Fibroblast of skin of right quadriceps (primary cell): ENCODE measurements around the gene PLEKHG4B.
"Not testable (repeated sequence)": the region's sequence is repeated elsewhere in the genome, so short reads cannot be mapped to it uniquely, and the experiment has no call there.

Experiments
- DNase-seq: peaks from one replicate; pipeline ENCODE4 v3.0.0-alpha.2; 2013

The PLEKHG4B gene

DNA sequence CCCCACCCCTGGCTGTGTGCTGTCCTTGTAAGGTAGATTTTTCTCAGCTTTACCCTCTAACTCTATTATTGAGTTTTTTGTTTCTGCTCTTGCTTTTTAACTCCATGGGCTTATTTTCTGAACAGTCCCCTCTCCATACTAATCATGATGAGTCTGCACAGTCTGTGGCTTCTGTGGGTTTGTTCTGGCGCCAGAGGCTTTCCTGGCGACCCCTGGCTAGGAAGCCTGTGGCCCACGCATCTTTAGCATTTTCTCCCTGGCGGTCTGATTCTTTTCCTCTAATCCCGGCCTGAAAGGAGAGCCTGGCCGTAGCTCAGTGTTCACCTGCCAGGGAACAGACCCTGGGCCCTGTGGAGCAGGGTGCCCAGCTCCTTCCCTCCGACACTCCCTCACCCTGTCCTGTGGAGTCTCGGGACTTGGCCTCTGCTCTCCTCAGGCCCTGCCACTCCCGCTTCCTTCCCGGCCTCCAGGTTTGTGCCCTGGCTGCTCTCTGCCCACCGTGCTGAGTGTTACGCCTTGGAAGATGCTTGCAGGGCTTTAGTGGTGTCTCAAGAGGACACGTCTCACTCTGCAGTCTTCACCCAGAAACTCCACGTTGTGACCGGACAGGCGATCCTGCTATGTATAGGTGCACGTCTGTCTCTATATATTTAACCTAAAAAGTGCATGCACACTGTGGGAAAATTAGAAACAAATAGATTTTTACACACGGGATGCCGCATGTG, 67.6 kb downstream of the PLEKHG4B start:
- DNase-seq = peak; percentile 85

DNA sequence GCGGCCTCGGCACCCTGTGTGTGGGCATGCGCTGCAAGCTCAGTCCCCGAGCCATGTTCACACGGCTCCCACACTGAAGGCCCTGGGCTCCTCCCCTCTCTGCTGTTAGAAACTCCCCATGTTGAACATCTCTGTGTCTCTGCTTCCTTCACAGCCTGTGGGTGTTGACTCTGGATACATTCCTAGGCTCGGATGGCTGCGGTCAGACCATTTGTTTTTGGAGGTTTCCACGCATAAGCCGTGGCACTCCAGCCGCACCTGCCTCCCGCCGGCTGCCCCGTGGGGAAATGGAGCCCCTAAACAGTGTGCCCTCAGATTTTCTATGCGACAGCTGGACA, 68.2 kb downstream of the PLEKHG4B start:
- peak; percentile 19 for DNase-seq

DNA sequence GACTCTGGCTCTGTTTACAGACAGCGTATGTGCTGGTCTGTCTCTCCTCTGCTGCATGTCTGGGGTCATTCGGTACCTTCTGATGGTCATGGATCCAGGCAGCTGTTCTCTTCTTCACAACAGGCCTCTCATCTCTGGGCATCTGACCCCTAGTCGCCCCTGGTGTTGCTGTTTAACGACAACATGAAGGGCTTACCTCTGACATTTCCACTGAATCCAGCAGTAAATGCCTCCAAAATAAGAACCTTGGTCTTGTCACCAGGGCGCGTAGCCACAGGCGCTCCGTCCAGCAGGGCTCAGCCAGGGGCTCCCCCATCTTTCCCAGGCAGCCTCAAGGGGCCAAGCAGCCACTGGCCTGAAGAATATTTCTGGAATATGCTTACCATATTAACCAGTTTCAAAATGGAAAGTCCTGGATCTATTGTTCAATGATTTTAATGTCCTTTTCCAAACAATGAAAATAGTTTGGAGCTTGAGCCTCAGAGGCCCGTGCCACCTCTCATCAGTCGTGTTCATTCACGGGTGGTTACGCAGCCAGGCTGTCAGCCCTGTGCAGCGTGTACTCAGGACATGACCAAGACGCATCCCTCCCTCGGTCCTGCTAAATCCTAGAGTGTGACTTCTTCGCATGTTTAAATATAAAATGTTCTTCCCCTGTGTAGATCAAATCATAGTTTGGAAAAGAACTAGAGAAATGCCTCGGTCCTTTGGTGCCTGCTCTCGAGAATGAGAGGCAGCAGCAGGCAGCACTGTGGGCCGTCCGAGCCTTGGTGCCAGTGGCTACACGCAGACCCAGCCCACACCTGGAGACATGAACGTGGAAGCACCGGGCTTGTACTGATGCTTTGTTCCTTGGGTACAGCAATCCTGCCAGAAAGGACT, 69.2 kb downstream of the PLEKHG4B start:
- DNase-seq = no peak

DNA sequence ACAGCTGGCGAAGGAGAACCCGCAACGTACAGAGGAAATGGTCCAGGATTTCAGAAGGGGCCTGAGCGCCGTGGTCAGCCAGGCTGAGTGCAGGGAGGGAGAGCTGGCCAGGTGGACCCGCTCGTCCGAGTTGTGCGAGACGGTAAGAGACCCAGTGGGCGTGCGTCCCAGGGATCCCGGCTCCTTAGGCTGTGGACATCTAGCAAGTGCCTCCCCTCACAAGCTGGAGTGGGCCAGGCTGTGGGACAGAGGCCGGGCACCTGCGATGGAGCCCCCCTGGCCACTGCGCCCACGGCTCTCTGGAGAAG, 69.8 kb downstream of the PLEKHG4B start:
- DNase-seq = no peak

DNA sequence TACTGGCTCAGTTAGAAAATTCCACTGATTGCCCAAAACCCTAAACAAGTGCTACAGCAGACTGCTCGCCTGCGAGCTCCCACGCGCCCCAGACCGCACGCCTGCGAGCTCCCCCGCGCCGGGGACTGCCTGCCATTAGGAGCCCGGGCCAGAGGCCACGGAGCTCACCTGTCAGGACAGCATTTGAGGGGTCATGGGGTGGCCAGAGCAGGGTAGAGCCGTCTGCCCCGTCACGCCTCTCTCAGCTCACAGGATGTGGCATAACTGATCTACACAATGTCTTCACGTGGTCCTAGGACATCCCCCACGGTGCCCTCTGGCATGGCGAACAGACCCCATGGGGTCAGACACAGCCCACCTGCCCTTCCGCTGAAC, 70.2 kb downstream of the PLEKHG4B start:
- no peak for DNase-seq

DNA sequence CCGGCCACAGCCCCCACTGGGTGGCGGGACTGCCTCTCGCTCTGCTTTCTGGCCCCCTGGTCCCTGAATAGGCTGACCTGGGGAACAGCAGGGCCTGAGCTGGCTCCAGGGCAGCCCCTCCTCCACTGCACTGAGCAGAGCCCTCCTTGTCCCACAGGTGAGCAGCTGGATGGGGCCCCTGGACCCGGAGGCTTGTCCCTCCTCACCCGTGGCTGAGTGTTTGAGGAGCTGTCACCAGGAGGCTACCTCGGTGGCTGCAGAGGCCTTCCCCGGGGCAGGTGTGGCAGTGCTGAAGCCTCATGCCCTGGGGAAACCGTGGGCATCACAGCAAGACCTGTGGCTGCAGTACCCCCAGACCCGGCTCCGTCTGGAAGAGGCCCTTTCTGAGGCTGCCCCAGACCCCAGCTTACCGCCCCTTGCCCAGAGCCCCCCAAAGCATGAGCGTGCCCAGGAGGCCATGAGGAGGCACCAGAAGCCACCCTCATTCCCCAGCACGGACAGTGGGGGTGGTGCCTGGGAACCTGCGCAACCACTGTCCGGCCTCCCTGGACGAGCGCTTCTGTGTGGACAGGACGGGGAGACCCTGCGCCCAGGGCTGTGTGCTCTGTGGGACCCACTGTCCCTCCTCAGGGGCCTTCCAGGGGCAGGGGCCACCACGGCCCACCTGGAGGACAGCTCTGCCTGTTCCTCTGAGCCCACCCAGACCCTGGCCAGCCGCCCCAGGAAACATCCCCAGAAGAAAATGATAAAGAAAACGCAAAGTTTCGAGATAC, 70.8 kb downstream of the PLEKHG4B start:
- no peak for DNase-seq

DNA sequence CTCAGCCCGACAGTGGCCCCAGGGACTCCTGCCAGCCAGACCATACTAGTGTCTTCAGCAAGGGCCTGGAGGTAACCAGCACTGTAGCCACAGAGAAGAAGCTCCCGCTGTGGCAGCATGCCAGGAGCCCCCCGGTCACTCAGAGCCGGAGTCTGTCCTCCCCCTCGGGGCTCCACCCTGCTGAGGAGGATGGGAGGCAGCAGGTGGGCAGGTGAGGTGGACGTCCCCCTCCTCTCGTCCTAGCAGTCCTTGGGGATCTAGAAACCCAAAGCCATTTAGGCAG, 71.3 kb downstream of the PLEKHG4B start:
- DNase-seq = no peak

DNA sequence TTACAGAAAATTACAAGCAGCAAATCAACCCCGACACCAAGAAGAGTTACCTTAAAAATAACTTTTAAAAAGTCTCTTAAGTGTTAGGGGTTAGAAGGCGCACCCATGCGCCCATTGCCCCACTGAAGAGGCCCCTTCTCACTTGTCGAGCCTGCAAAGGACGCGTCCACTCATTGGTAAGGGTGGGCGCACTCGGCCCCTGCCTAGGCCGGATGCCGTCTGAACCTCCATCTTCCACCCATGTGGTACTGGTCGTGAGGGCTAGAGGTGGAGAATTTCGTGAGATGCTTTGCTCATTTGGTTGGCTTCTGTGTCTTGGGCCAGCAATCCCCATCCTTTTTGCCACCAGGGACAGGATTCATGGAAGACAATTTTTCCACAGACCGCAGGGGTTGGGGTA, 71.9 kb downstream of the PLEKHG4B start:
- no peak for DNase-seq

DNA sequence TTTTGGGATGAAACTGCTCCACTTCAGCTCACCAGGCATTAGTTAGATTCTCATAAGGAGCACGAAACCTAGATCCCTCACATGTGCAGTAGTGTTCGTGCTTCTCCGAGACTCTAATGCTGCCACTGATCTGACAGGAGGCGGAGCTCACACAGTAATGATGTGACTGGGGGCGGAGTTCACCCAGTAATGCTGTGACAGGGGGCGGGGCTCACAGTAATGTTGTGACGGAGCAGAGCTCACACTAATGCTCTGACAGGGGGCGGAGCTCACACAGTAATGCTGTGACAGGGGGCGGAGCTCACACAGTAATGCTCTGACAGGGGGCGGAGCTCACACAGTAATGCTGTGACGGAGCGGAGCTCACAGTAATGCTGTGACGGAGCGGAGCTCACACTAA, 72.3 kb downstream of the PLEKHG4B start:
- no peak for DNase-seq

DNA sequence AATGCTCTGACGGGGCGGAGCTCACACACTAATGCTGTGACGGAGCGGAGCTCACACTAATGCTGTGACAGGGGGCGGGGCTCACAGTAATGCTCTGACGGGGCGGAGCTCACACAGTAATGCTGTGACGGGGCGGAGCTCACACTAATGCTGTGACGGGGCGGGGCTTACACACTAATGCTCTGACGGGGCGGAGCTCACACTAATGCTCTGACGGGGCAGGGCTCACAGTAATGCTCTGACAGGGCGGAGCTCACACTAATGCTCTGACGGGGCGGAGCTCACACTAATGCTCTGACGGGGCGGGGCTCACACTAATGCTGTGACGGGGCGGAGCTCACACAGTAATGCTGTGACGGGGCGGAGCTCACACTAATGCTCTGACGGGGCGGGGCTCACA, 72.8 kb downstream of the PLEKHG4B start:
- DNase-seq = not testable (repeated sequence)

DNA sequence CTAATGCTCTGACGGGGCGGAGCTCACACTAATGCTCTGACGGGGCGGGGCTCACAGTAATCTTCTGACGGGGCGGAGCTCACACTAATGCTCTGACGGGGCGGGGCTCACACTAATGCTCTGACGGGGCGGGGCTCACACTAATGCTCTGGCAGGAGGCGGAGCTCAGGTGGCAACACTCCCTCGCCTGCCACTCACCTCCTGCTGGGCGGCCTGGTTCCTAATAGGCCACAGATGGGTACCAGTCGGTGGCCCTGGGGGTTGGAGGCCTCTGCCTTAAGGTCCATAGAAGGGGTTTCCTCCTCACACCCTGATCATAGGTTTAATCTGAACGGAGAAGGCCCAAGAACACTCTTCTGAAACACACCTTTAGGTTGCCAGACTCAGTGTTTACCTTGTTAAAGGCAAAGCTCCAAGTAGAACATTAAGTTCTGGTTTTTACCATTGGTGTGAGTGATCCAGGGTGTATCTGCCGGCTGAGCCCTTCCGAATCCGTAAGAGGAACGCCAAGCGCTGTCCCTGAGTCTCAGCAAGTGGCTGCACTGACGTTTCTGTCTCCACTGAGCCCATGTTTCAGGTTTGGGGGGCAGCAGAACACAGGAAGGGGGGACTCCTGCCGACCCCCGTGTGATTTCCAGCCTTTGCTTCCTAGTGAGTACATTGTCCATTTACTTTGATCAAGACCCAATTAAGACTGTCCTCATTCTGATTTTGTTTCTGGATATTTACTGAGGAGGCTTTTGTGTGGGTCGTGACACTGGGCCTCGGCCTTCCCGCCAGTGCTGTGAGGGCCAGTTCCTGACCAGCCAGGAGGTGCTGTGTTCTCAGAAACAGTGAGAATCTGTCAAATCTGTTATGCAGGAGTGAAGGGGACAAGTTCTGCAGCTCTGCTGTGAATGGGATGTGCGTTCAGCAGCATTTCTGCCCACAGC, 74.7 kb downstream of the PLEKHG4B start:
- DNase-seq = no peak

DNA sequence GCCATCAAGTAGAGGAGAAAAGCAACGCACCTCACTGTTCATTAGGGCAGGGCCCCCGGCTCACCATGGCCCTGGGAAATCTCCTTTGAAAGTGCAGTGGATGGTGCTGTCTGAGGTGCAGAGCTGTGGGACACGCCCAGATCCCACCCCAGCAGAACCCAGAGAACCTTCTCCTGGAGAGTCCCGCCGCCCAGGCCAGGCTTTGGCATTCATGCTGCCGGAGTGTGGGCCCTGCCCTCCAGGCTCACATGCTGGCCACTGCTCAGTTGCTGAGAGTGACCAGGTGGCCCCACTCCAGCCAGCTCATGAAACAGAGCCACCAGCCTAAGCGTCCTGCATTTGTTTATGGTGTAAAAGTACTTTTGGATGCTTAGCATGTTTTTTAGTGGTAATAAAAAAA, 75.5 kb downstream of the PLEKHG4B start:
- no peak for DNase-seq

DNA sequence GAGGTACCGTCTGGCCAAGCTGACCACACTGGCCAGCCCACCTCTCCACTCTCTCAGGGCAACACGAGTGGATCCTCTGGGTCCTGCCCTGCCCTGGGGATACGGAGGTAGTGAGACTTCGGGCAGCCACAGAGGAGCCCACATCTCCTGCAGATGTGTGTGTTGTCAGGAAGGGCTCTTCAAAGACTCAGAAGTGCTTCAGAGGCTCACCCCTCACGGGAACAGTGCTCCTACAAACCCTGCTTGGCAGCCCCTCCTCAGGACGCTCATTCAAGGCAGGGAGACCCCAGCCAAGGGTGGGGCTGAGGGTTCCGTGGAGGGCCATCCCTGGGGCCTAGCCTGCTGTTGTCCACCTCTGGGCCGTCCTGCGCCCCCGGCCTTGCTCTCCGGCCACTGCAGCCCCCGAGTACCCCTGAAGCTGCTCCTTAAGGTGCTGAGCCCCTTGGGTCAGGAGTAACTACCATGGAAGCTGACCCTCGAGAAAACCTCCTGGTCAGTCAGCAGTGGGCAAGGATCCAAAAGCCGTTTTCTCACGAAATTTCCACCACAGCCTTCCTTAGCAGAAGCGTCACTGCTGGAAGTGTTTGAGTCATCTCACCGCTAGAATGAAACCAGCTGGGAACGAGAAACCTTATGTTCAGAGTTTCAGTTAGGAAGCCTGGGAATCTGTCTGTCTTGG, 76.2 kb downstream of the PLEKHG4B start:
- peak; percentile 94 for DNase-seq

DNA sequence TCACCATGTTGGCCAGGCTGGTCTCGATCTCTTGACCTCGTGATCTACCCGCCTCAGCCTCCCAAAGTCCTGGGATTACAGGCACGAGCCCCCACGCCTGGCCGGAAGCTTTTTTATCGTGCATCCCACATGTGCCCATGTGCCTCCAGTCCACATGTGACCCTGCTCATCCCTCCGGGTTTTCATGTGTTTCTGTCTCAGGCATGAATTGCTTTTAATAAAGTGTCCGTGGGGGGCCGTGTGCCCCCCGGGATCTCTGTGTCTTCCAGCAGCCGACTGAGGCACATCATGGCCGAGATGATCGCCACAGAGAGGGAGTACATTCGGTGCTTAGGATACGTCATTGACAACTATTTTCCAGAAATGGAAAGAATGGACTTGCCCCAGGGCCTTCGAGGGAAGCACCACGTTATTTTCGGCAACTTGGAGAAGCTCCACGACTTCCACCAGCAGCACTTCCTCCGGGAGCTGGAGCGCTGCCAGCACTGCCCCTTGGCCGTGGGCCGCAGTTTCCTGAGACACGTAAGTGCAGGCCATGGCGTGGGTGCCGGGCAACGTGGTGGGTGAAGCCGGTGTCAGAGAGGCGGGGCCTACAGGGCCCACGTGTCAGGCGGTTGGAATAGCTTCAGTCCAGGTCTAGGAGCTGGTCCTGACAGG, 77.2 kb downstream of the PLEKHG4B start:
- no peak for DNase-seq

DNA sequence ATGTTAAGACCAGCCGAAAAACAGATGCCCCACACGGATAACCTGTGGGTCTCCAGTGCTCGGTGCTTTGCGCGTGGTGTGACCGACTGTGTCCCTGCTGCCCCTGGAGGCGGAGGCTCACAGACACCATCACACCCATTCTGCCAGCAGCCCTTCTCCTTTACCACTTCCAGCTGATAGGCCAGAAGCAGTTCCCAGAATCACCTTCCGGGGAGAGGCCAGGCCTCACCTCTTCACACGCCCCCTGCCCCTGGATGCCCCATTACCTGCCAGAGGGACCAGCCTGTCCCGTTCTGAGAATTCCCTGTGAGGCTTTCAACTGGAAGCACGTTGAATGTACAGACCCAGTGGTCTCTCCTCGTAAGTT, 77.7 kb downstream of the PLEKHG4B start:
- DNase-seq = no peak

DNA sequence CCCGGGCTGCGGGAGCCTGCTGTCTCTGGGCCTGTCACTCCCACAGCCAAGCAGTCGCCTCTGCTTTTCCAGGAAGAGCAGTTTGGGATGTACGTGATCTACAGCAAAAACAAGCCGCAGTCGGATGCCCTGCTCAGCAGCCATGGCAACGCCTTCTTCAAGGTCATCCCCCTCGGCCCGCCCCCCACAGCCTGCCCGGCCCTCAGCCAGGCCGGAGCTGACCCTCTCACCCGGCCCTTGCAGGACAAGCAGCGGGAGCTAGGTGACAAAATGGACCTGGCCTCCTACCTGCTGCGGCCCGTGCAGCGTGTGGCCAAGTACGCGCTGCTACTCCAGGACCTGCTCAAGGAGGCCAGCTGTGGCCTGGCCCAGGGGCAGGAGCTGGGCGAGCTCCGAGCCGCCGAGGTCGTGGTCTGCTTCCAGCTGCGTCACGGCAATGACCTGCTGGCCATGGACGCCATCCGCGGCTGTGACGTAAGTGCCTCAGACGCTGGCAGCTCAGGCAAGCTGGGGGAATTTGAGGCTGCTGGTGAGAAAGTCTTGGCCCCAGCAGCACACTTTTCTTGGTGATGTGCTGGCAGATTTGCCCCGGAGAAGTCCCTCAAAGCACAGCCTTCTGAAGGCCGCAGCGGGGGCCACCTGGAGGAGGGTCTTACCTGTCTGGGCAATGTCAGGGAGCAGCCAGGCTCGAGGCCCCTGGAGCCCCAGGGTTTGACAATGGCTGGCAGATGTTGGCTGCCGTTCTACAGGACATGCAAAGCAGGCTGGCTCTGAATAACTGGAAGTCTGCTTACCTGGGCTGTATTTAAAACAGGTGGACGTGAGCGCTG, 79.2 kb downstream of the PLEKHG4B start:
- no peak for DNase-seq

DNA sequence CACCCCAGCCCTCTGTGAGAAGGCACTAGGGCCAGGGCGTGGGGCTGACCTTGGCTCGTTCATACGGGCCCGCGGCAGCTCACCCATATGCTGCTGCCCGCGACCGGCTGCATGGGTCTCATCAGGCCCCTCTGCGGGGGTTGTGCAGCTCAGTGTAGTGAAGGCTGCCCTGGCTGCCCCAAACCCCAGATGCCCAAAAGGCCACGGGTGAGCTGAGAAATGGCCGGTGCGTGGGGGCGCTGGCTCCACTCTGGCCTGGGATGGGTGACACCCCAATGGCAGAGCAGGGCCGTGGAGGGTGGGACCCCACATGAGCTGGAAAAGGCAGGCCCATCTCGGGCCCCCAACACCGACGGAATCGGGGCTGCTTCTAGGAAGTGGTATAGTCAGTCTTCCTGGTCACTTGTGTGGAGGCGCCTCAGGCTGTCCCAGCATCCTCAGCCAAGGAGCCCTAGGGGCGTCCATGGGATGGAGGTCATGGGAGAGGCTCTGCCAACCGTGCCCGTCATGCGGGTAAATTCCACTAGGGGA, 79.9 kb downstream of the PLEKHG4B start:
- DNase-seq = no peak

DNA sequence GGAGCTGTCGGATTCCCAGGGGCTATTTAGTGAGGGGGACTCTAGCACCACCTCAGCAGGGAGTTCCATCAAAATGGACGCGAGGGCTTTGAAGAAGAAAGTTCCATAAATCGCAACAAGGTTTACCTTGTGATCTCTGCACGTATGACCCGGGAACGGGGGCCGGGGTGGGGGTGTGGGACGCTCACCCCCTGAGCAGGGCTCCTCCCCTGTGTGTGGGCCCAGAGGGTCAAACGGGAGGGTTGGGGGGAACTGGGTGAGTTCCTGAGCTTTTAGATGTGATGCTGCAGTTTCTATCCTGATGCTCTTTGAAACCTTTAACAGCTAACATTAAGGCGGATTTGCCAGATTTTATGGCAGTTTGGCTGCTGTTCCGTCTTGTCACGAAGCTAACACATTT, 80.5 kb downstream of the PLEKHG4B start:
- no peak for DNase-seq

DNA sequence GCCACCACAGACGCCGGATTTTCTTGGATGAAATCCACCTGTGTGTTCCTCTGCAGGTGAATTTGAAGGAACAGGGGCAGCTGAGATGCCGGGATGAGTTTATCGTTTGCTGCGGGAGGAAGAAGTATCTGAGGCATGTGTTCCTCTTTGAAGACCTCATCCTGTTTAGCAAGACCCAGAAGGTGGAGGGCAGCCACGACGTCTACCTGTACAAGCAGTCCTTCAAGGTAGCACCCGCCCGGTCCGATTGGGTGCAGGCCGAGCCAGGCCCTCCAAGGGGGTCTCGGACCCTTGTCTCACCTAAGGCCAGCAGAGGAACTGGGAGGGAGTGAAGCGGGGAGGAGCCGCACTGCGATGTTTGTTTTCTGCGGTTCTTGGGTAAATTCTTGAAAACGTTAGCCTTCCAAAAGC, 80.9 kb downstream of the PLEKHG4B start:
- DNase-seq = no peak

DNA sequence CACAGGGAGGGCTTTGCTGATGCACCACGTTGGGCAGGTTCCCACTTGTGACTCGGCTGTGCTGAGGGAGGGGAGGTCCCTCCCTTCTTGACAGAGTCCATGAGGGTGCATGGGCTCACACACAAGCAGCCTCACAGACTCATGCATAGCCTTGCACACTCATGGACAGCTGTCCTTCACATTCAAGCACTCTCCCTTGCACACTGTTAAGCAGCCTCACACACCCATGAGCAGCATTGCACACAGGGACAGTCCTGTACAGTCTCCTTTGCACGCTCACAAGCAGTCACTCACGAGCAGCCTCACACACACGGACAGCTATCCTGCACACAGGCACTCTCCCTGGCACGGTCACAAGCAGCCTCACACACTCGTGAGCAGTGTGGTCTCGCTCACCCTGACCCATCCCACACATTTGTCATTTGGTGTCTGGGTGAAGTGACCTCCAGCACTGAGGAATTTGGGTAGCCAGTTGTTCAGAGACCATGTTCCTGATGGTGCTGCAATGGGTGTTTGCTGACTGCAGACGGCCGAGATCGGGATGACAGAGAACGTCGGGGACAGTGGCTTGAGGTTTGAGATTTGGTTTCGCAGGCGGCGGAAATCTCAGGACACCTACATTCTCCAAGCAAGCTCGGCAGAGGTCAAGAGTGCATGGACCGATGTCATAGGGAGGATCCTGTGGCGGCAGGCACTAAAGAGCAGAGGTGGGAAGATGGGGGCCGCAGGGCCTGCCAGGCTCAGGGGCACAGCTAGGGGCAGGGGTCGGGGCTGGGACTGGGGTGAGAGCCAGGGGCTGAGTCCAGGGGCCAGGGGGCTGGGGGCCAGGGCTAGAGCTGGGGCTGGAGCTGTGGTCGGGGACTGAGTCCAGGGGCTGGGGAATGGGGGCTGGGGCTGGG, 81.7 kb downstream of the PLEKHG4B start:
- no peak for DNase-seq
